SK-N-SH treated with all-trans-retinoic acid at 6 μM for 48 hours (cell line): ENCODE results near the gene GK2.
A peak's percentile ranks its signal among the peaks of the same experiment; 100 is the strongest.

Source experiments
- ATAC-seq: fragments of 200-7000 bp; cut with Tn5 transposase; 3 replicates; pipeline ENCODE4 v1.9.1; 2020; ENCODE audit warnings: mild to moderate bottlenecking, moderate library complexity
- BACH2 ChIP-seq: fragments of 250-450 bp; sonication (Bioruptor Pico); IDR thresholded peaks from 2 replicates; pipeline ENCODE4 v1.9.0; 2021; ENCODE audit warnings: mild to moderate bottlenecking, borderline replicate concordance
- CSDC2 ChIP-seq: fragments of 250-450 bp; sonication (Bioruptor Pico); IDR thresholded peaks from 2 replicates; pipeline ENCODE4 v1.5.0; 2020; ENCODE audit warnings: mild to moderate bottlenecking, moderate library complexity
- CSRNP3 ChIP-seq: fragments of 250-450 bp; sonication (Bioruptor Pico); IDR thresholded peaks from 2 replicates; pipeline ENCODE4 v1.5.1; 2021; ENCODE audit warnings: mild to moderate bottlenecking, moderate library complexity
- ESRRG ChIP-seq: fragments of 250-450 bp; sonication (Bioruptor Pico); IDR thresholded peaks from 2 replicates; pipeline ENCODE4 v1.6.1; 2021; ENCODE audit warnings: mild to moderate bottlenecking
- ISL1 ChIP-seq: fragments of 250-450 bp; sonication (Bioruptor Pico); IDR thresholded peaks from 2 replicates; pipeline ENCODE4 v2.1.2; 2022; ENCODE audit warnings: mild to moderate bottlenecking, moderate library complexity
- OSR1 ChIP-seq: fragments of 250-450 bp; sonication (Bioruptor Pico); IDR thresholded peaks from 2 replicates; pipeline ENCODE4 v1.8.0; 2022; ENCODE audit warnings: moderate library complexity, mild to moderate bottlenecking, inconsistent platforms
- PATZ1 ChIP-seq: fragments of 250-450 bp; sonication (Bioruptor Pico); IDR thresholded peaks from 2 replicates; pipeline ENCODE4 v1.8.0; 2020; ENCODE audit warnings: mild to moderate bottlenecking, moderate library complexity, borderline replicate concordance
- RARB ChIP-seq: fragments of 250-450 bp; sonication (Bioruptor Pico); IDR thresholded peaks from 2 replicates; pipeline ENCODE4 v1.8.0; 2021; ENCODE audit warnings: mild to moderate bottlenecking, moderate library complexity
- SNAI2 ChIP-seq: fragments of 250-450 bp; sonication (Bioruptor Pico); IDR thresholded peaks from 2 replicates; pipeline ENCODE4 v1.5.0; 2020; ENCODE audit warnings: mild to moderate bottlenecking, moderate library complexity
- TCF4 ChIP-seq: fragments of 250-450 bp; sonication (Bioruptor Pico); IDR thresholded peaks from 2 replicates; pipeline ENCODE4 v1.8.0; 2021; ENCODE audit warnings: mild to moderate bottlenecking, moderate library complexity, borderline replicate concordance
- ZC3H10 ChIP-seq: fragments of 250-450 bp; sonication (Bioruptor Pico); IDR thresholded peaks from 2 replicates; pipeline ENCODE4 v1.5.1; 2021; ENCODE audit warnings: mild to moderate bottlenecking, moderate library complexity
- ZFP3 ChIP-seq: fragments of 250-450 bp; sonication (Bioruptor Pico); IDR thresholded peaks from 2 replicates; pipeline ENCODE4 v1.5.0; 2020; ENCODE audit warnings: mild to moderate bottlenecking, moderate library complexity
- ZNF70 ChIP-seq: fragments of 450-650 bp; formaldehyde crosslinking; IDR thresholded peaks from 2 replicates; pipeline ENCODE4 v1.5.0; 2020; ENCODE audit warnings: mild to moderate bottlenecking, moderate library complexity

The GK2 gene

GRCh38 chr4:79358438-79358837 lies 49.6 kb downstream of the GK2 start (continued):
- peak; percentile 91 for TF ChIP-seq TCF4 (CRISPR knock-in tag)
- peak; percentile 43; the same call in 1 of the 2 replicates for TF ChIP-seq ZNF70 (CRISPR knock-in tag)

GRCh38 chr4:79357365-79357764 lies 50.7 kb downstream of the GK2 start:
- ATAC-seq, result no peak
- TF ChIP-seq ZFP3 (CRISPR knock-in tag) (no peak), BACH2 (no peak), CSDC2 (no peak), ZC3H10 (CRISPR knock-in tag) (no peak), CSRNP3 (CRISPR knock-in tag) (no peak), ISL1 (CRISPR knock-in tag) (no peak), OSR1 (CRISPR knock-in tag) (no peak), PATZ1 (CRISPR knock-in tag) (no peak), ESRRG (no peak), SNAI2 (no peak), RARB (CRISPR knock-in tag) (no peak)
